ENCODE results near the gene JMJD1C.

JMJD1C gene

DNA sequence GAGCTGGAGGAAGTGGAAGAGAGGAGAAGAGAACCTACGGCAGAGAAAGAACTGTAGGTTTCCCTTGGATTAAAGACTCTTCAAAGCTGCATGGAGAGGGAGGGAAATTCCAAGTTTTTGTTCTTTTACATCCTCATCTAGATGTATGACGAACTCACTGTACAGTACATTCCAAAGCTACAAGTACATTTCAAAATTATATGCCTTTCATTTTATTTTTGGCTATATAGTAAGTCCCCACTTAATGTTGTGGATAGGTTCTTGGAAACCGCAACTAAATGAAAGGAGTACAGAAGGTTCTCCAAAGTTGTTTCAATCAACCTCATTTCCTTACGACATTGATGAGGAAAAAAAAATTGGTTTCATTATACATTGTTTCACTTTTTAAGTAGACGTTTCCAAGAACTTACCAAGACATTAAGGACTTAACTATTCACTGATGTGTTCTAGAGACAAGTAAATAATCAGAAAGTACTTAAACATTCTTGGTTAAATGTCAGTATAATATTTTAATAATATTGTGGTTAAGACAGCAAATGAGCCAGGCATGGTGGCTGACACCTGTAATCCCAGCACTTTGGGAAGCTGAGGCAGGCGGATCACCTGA lies 16.1 kb upstream of the JMJD1C start:
- no peak for DNase-seq (ENCODE audit: low read depth in 2 of 2)

DNA sequence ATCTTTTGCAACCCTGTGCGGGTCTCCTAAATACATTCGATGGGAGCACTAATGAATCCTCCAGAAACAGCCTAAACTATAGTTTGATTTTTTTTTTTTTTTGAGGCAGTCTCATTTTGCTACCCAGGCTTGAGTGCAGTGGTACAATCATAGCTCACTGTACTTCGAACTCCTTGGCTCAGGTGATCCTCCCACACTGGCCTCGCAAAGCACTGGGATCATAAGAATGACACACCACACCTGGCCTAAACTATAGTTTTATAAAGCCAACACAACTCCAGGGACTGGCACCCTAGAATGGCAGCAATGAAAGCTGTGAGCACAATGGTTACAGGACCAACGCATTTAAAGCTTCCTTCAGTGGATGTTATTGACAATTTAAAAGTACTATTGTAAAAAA lies 14.5 kb upstream of the JMJD1C start:
- no peak for DNase-seq (ENCODE audit: low read depth in 2 of 2)

DNA sequence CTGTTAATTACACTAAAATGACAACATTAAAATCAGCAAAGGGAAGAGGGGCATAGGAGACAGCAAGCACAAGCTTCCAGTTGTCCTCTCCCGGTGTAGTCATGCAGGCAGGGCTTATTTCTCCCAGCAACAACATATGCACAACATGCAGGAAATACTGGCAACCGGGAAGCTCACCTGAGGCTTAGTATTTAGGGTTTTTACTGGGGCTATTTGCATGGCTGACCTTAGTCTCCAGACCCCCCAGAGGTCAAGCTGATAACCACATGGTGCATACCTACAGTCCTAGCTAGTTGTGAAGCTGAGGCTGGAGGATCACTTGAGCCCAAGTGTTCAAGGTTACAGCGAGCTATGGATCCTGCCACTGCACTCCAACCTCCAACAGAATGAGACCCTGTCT lies 12.8 kb upstream of the JMJD1C start:
- DNase-seq (ENCODE audit: low read depth in 2 of 2): no peak

DNA sequence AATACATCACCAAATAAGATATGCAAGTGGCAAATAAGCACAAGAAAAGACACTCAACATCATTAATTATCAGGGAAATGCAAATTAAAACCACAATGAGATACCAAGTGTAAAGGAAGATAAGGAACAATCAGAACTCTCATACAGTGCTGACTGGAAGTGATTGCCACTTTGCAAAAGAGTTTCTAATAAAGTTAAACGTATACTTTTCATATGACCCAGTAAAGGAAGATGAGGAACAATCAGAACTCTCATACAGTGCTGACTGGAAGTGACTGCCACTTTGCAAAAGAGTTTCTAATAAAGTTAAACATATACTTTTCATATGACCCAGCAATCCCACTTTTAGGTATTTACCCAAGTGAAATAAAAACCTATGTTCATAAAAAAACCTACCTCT lies 12.2 kb upstream of the JMJD1C start:
- DNase-seq (ENCODE audit: low read depth in 2 of 2): no peak

DNA sequence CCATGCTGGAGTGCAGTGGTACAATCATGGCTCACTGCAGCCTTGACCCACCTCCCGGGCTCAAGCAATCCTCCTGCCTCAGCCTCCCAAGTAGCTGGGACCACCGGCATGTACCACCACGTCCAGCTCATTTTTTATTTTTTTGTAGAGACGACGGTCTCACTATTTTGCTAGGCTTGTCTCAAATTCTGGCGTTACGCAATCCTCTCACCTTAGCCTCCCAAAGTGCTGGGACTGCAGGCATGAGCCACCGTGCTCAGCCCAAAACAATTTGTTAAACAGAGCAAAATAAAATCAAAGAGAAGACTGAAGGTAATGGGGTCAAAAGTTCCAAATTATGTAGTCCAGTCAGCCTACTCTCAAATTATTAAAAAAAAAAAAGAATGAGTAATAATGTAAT lies 8.7 kb upstream of the JMJD1C start:
- DNase-seq (ENCODE audit: low read depth in 2 of 2): no peak

DNA sequence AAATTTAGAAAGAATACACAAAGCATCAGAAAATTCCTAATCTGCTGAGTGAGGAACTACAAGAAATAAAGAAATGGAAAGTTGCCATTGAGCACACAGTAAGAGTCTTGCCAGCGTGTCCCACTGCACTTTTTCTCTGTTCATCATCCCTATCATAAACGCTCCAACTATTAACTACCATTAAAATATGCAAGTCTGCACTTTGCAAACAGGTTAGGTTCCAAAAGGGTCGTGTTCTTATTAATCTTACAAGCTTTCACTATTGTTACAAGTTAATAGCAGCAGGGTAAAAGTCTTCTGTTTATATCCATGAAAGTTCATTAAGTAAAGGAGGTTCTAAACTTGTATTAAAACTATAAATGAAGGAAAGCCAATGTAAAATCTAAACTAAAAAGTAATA lies 5.2 kb upstream of the JMJD1C start:
- no peak for DNase-seq (ENCODE audit: low read depth in 2 of 2)

DNA sequence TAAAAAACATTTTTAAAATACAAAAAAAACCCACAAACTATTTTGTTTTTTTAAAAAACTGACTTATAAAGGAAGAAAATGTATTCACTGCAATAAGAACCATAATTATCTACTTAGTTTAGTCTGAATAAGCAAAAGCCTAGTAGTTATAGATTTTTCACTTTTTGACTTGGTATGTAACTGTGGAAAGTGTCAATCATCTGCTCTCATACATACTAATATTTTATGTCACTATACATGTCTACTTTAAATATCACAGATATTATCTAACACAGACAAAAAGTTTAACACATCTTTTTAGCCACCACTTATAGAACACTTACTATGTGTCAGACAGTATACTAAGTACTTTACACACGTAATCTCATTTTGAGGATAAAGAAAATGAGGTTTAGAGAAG lies 3.2 kb upstream of the JMJD1C start:
- no peak for DNase-seq (ENCODE audit: low read depth in 2 of 2)

DNA sequence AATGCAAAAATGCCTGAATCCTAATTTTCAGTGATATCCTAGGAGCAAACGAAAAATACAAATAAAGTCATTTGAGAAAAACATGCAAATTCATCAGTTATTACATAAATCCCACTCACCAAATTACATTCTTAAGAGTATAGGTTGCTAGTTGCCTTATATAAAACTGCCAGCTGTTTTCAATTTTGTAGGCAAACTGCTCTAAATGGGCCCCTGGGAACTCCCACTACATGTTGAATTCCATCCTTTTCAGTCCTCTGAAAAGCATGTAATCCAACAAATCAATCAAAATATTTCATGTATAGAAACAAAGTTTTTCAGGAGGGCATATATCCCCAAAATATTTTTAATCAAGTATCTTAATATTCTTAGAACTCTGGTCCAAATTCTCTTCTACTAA lies 2.1 kb upstream of the JMJD1C start:
- DNase-seq (ENCODE audit: low read depth in 2 of 2): no peak

DNA sequence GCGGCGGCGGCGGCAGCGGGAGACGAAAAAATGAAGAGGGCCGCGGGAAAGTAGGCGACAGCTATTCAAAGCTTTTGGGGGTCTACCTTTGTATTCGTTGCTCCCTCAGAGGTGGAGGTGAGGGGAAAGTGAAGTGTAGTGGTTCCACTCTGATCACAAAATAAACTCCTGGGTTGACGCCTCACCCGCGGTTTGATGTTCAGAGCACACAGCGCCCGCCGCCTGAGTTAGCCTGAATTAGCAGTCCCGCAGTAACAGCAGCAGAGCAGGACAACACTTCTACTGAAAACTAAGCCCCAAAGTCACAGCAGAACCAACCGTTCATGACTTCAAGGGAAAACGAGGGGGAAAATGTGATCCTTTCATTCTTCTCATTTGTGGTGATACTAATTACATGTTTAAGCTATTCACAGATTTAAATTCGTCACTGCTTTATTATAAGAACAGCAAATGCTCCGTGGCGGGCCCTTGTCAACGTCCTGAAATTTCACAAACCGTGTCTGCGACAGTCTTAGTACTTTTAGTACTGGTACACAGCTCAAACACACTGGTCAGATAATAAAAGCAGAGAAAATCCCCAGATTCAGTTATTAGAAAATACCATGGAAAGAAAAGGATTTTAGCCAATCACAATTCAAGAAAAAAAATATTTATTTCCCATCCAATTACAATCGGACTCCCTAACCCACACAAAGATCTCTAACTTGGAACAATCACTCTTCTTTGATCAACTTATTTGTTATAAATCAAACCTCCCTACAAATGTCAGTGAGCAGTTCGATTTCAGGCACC lies 563 bp upstream of the JMJD1C start:
- DNase-seq (ENCODE audit: low read depth in 2 of 2): no peak

DNA sequence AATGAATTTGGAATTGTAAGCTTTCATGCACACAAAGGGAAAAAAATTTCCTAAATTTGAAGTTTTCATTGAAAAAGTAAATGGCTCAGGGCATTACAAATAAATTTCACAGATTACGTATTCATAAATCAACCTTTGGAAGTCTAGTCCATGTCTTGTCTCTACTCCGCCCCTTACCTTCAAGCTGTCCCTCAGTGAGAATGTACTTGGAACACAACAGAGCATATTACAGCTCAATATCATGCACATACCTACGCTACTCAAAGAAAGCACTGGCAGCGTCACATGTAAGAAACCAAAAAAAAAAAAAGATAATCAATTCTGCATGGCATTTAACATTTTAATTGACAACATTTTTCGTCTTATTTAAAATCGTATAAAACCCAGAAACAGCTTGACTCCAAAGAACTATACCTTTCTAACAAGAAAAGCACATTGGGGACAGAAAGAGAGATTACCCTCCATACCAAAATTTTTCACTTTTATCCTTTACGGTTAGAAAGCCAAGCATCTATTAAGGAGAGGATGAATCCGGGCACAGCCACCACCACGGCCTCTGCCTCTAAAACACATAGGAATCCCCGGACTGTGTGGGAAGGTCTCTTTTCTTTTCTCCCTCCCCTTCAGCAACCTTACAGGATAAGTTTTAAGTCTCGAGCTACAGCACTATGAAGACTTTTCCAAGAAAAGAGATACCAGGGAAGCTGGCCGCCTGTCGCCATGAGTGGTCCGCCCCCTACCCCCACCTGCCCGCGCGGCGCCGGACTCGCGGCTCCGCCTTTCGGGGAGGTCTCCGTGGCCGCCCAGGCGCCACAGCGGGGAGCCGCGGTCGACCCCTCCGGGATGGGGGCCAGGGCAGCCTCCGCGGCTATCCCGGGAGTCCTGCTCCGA lies 1.1 kb downstream of the JMJD1C start:
- DNase-seq (ENCODE audit: low read depth in 2 of 2): no peak

DNA sequence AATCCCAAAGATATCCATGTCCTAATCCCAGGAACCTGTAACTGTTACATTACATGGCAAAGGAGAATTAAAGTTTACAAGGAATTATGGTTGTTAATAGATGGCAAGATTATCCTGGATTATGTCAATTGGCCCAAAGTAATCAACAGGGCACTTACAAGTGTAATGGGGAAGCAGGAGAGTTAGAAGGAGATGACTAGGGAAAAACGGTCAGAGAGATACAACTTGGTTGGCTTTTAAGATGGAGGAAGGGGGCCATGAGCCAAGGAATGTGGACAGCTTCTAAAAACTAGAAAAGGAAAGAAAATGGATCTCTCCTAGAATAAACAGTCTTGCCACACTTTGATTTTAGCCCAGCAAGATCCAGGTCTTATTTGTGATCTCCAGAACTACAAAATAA lies 3.3 kb downstream of the JMJD1C start:
- no peak for DNase-seq (ENCODE audit: low read depth in 2 of 2)

DNA sequence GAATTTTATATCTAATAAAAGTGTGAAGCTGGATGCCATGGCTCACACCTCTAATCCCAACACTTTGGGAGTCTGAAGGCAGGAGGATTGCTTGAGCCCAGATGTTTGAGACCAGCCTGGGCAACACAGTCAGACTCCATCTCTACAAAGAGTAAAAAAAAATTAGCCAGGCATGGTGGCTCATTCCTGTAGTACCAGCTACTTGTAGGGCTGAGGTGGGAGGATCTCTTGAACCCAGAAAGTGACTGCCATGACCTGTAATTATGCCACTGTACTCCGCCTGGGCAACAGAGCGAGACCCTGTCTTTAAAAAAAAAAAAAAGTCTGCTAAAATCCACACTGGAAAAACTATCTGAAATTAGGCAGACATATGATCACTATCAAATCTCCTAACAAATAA lies 7.6 kb downstream of the JMJD1C start:
- no peak for DNase-seq (ENCODE audit: low read depth in 2 of 2)

DNA sequence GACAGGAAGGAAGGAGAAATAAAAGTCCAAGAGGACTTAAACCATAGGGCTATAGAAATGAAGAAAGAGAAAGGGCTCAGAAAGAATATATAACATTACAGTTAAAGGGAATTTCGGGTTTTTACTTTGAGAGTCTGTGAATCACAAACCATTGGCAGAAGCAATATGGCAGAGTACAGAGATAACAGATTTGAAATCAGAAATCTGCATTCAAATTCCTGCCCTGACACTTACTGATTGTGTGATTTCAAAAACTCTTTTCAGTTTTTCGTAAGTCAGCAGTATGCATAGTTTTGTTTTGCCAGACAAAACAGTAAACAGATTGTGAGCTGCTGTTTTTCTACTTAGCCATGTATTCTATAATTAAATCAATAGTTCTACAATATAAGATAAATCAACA lies 8.2 kb downstream of the JMJD1C start:
- DNase-seq (ENCODE audit: low read depth in 2 of 2): no peak

DNA sequence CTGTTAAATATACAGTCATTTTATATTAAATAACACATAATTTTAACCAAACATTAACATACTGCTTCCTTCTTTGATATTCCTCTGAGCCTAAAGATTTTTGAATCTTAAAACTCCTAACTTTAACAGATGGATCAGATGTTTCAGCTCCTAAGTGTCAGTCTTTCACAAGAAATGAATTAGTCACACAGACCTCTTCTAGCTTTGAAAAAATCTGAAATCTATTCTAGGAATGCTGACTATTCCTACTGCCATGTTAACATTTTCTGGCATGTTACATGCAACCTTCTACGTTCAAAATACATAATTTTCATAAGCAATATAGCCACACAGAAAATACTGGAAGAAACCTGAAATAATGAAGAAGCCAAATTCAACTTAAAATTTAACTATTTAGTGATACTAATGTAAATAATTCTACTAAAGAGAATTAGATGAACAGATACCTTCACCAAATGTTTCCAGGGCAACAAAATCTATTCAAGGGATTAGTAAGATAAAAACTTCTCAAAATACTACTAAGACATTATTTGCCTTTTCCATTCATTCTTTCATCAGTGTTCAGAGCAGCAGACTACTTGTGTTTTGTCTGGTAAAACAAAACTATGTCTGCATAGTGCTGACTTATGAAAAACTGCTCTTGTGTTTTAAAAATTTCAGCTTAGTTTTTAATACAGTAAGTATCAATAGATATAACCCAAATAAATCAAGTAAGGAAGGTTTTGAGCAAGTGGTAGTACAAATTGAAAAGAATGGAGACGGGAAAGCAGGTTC lies 9.2 kb downstream of the JMJD1C start:
- DNase-seq (ENCODE audit: low read depth in 2 of 2): no peak

DNA sequence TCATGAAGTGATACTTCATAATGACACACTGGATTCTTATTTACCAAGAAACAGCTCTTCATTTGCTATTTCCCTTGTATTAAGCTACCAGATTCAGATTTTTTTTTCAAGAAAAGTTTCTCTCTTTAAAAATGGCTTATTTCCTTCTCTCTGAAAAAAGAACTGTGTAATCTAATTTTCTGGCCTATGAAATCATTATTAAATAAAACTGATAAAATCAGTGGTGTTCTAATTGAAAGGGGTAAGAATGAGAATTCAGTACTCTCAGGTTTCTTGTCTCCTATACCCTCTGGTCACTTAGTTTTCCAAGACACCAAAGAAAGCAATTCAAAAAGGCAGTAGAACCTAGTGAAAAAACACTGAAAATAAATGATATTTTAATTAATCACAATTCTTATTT lies 10.3 kb downstream of the JMJD1C start:
- DNase-seq (ENCODE audit: low read depth in 2 of 2): no peak

DNA sequence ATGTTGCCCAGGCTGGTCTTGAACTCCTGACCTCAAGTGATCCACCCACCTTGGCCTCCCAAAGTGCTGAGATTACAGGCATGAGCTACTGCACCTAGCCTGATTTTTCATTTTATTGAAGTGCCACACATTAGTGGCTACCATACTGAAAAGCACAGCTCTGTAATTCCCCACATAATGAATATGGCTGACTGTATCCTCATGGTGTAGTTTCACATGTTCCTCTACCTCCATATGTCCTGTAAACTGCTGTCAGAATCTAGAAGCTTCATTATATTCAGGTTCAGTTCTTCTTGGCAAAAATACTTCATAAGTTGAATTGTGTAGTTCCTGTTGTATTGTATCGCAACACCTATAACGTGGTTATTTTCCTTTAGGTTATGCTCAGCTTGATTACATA lies 11.1 kb downstream of the JMJD1C start:
- no peak for DNase-seq (ENCODE audit: low read depth in 2 of 2)

DNA sequence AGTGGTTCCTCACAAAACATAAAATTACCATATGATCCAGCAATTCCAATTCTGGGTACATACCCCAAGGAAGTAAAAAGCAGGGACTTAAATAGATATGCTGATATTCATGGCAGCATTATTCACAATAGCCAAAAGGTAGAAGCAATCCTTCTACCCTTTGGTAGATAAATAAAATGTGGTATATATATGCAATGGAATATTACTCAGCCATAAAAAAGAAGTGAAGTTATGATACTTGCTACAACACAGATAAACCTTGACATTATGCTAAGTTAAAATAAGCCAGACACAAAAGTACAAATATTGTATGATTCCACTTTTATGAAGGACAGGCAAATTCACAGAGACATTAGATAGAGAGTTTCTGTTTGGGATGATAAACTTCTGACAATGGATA lies 13.3 kb downstream of the JMJD1C start:
- no peak for DNase-seq (ENCODE audit: low read depth in 2 of 2)

DNA sequence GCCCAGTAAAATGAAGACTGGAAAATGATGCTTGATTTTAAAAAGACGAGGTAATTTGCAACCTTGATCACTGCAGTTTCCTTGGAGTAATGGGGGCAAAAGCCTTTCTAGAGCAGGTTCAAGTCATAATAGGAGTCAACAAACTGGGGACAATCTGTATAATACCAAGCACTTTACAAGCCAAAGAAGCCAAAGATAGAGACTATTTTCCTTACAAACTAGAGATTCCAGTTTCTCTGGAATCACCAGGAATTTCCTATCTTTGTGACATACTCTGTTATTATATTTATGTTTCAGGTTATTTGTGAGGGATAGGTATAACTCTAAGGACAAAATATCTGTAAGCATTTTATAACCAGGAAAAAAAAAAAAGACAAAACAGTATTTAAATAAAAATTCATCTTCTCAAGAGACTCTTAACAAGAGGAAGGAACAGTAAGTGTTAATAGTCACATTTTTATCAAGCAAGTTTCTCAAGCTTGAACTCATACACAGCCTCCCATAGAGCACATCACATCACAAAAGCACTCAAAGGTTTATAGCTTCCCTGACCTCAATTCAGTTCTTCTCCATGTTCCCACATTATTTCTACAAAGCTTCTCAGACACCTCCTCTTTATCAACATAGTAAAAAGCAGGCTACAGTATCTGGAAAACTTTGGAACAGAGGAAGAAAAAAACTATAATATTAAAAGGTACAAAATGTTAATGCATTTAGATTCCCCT lies 18.9 kb downstream of the JMJD1C start:
- DNase-seq (ENCODE audit: low read depth in 2 of 2): no peak

DNA sequence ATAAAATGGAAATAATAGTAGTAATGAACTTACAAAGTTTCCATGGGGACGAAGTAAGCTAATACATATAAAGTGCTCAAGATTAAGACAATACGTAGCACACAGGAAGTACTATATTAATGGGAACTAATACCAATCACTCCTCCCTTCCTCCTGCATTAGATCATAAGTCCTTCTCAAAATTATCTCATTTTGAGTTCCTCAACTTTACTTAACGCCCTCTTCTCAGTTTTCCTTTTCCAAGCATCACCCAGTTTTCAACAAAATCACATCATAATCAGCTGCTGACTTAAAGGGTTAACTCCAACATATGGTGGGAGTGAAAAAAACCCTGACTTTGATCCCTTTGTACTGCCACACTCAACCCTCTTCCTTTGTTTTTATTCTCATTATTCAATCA lies 24.4 kb downstream of the JMJD1C start:
- DNase-seq (ENCODE audit: low read depth in 2 of 2): no peak

DNA sequence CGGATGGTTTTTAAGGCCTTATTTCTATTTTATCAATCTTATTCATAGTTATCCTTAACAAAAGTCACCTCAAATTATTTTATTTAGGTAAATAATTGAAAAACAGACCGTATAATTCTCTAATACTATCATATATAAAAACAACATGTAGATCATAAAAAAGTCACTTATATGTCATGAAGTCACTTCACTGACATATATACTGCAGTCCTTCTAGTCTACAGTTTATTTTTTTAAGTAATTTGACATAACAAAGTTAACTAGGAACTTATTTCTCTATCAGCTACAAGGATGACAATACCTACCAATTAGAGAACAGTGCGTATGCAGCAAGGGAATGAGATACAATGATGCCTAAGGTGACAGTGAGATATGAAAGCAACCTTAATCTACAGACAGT lies 26.2 kb downstream of the JMJD1C start:
- DNase-seq (ENCODE audit: low read depth in 2 of 2): no peak
